CD4-positive, alpha-beta T cell treated with Interferon gamma for 1 hour (primary cell): ENCODE measurements around the gene NR6A1.

Experiments used
- DNase-seq: peaks from one replicate; pipeline ENCODE4 v3.0.0-alpha.2; 2020

The NR6A1 gene

DNA sequence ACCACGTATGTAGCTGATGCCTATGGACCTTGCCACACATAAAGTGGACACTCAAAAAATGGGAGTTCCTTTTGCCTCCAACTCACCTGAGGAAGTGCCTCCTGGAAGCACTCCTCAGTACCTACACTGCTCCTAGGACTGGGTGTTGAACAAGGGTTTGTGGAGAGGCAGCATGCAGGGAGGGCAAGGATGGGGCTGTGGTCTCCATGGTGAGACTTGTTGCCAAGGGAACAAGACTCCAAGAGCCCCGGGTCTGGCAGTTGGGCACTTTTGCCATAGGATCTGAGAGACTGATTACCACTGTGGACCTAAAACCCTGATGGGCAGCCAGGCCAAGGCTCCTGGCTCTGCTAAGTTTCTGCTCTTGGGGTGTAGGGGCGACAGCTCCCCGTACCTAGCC is 257.0 kb downstream of the NR6A1 start:
- DNase-seq: no peak

DNA sequence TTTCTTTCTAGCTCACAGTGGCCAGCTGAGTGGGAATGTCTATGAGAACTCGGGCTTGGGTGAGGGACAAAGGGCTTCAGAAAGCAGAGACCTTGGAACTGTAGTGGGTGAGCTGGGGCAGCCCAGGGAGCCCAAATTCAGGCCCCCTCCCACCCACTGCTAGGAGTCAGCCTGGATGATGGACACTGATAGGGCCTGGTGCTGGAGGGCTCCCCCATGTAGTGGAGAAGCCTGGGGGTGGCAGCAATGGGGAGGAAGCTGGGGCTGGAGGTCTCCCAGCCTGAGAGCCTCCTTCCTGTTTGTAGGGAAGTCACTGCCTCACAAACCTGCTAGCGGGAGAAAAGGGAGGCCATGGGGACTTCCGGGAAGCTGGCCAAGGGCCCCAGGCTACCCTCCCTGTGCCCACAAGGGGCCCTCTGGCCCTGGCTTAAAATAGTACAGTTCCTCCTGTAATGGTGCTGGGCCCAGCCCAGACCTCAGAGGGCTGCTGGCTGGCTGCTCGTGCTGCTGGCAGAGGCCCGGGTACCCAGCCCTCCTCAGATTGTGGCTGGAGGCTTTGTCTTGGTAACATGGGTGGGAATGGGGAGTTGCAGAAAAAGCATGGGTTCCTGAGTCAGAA is 257.6 kb downstream of the NR6A1 start:
- DNase-seq: no peak

DNA sequence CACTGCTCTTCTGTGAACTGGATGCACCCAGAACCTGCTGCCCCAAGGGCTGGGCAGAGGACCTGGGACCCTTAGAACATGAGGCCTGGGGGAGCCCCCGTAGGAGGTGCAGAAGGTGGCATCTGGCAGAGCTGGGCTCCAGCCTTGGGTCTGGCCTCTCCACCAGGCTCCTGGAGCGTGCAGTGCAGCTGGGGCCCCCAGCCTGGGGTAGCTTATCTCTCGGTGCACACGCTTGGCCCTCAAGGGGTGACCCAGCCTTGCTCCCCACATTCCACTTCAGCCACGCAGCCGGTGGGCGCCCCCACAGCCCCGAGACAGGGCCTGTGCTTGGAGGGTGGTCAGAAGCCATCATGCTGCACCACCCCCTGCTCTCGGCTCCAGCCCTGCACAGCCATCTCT is 258.3 kb downstream of the NR6A1 start:
- no peak for DNase-seq

DNA sequence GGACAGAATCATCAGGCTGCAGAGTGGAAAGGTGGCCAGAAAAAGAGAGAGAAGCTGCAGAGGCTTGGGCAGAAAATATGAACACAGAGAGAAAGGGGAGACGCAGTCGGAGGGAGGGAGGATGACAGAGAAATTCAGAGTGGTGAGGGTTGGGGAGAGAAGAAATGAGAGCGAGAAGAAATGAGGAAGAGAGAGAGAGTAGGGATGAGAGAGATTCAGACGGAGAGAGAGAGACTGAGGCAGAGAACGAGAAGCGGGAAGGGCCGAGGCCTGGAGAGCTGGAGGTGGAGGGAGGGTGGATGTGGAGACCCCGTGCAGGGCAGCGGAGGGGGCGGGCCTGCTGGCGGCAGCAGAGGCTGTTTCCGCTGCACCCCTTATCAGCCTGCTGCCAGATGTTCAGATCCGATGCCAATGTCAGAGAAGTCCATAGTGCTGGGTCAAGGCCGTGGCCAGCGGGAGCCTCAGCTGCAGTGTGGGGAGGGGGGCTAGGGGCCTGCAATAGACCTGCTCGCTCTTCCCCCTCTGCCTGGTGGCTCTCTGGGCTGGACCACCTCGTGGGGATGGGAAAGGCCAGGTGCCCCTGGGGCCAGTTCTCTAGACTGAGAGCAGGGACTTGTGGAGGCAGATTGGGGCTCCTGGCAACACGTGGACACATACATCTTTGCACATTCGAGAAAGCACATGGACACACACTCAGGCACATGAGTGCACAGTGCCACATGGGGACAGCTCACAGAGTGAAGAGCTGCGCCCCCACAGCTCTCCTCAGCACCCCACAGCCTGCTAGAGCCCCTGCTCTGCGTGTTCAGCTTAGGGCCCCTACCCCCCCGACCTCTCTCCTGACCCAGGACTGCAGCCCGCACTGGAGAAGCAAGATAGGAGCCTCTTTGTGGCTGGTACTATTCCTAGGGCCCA is 259.0 kb downstream of the NR6A1 start:
- no peak for DNase-seq

DNA sequence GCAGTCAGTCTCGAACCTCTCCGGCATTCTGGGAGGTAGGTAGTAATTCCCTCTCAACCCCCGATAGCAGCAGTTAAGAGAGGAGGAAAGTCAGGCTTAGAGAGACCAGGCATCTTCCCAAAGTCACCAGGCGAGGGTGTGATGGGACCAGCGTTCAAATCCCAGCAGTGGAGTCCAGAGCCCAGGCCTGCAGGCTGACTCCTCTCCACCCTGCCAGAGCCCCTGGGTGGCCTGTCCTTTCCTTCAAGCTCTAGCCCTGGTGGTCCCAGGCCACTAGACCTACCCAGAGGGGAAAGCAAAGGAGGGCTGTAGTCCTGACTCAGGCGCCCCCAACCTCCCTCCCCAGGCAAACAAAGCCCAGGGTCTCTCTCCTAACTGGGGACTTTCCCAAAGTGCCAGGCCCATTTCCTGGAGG is 259.7 kb downstream of the NR6A1 start:
- DNase-seq: no peak

DNA sequence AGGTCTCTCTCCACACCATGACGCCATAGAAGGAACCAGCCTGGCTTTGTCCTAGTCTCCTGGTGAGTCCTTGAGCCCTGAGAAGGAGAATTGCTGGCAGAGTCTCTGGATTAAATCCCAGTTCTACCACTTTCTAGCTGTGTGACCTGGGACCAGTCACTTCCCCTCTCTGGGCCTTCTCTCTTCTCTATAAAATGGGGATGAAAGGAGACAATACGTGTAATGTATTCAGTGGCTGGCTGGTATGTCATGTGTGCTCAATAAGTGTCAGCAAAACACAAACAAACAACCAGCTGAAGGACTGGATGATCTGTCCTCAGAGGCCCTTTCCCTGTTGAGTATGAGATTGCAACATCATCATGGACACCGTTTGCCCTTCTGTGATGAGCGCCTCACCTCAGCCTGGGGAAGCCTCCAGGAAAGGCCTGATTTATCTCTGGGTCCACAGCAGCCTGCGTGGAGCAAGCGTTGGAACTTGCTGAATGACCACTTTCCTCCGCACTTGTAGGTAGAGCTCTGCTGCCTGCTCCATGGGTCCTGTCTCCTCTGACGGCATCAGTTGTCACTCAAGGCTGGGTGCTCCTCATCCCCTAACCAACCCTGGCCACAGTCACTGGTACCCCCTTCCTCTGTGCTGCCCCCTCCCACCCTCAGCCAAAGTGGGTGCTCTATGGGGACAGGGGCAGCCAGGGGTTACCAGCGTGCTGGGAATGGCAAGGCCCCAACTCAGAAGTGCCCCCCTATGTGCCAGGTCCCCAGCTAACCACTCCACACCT is 260.3 kb downstream of the NR6A1 start:
- no peak for DNase-seq

DNA sequence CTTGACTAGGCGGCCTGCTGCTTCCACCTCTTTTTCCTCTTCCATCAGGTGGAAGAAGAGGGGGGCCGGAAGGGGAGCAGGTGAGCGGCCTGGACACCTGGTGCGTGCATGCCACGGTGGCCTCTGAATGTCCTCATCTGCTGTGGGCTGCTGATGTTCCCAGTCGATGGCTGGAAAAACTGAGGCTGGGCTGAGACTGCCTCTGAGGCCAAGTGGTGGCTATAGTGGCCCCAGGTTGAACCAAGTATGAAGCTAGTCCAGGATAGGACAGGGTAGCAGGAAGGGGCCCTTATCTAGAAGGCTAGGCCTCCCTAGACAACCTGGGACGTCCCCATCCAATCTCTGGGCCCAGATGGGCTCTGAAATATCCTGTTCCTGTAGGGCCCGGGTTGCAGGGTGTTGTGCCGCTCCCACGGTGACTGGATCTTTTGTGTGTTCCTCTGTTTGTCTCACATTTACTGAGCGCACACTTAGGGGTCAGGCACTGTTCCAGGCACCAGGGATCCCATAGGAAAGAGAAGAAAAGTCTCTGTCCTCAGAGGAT is 263.2 kb downstream of the NR6A1 start:
- no peak for DNase-seq

DNA sequence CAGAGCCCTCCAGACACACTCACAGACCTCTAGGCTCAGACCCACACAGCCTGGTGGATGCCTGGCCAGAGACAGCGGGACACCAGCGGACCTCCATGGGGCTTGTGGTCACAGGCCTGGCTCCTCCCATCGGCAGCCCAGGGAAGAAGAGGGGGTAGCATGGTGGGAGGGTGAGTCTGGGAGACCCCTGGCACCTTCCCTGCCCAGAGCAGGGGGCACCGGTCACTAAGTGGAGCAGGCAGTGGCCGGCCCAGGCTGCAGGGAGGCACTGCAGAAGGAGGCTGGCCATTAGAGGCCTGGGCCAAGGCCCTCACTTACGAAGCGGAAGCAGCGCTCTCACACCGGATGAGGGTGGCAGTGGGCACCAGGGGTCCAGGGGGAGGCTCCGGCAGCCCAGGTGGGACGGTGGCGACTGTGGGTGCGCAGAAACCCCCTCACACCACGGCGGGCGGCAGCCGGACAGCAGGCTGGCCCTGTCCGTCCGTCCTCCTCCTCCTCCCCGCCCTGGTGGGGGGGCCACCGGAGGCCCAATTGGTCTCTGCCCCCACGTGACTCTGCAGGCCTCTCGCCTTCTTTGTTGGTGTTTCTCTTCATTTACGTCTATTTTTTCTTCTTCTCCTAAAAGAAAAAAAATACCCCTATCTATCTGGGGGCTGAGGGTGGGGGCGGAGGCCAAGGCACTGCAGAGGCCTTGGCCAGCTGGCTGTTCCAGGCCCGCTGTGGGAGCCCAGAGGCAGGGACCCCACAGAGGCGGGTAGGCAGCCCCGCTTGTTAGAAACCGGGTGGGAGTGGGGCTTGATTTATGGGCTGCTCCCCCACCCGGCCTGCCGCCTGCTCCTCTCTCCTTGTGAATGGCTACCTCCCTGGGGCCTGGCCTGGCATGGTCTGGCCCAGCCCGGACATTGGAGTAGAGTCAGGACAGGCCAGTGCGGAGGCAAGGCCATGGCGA is 263.9 kb downstream of the NR6A1 start, which contains the start of gene NR5A1:
Gene NR5A1 (minus strand): TSS at position 469 of the 949 bp plus-strand sequence. CDS start 4,004 bp downstream, outside the sequence.
- DNase-seq: no peak

DNA sequence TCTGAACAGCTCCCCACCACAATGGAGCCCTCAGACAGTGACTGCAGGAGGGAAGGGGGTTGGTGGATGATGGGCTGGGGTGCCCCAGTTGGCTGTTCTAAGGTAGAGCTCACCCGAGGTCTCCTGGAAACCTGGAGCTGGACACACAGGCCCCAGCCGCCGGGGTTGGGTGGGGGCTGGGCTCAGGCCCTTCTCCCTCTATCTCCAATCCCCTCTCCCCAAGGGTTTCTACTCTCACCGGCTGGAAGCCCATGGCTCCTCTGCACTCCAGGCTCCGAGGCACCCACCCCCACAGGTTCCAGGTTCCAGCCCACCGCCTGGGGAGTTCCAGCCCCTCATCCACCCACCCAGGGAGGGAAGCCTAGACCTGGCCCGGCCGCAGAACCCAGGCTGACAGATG is 264.7 kb downstream of the NR6A1 start:
- no peak for DNase-seq

DNA sequence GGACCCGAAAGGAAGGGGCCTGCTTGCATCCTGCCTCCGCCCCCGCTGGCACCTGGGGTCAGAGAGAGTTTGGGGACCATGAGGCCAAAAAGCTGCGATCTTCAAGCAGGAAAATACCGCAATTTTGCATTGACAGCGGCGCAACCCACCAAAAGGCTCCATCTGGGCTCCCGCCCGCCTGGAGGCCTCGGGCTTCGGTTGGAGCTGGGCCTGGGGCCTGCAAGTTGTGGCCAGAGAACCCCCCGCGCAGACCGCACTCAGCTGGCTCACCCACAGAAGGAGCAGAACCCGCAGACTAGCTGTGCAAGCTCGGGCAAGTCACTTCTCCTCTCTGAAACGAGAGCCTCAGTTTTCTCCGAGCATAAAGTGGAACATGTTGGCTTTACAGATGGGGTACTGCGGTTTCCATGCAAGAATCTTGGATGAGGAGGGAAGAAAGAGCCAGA is 265.2 kb downstream of the NR6A1 start:
- DNase-seq: no peak

DNA sequence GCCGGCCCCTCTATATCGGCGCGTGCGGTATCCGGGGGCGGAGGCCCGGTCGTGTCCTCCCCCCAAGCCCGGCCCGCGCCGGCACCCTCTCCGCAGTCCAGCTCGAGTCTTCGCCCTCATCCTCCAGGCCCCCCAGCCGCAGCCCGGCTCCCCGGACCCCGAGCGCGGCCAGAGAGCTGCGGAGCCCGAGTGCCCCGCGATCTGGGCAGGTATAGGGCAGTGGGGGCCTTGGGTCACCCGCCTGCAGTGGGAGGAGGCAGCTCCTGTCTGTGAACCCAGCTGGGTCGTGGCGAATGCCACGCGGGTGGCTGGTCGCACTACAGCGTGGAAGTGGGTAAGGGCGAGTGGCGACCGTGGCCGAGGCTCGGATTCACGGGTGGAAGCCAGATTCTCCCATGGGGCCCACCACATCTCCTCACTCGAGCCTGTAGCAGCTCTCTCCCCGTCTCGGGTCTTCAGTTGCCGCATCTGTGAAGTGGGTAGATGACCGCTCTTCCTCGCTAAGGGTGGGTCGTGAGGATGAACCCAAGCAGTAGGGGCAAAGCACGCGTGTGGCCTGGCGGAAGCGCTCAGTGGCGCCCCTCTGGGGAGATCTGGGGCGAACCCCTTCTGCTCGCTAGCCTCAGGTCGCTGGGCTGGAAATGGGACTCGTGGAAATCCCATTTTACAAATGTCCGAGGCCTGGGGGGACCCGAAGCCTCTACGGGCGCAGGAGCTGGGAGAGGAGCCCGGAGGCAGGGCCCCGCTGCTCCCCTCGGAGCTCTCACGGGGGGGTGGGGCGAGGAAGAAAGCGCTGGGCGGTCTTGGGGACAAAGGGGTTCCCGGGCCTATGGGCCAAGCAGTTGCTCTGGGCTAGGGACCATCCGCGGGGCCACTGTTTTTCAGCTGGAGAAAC is 265.9 kb downstream of the NR6A1 start:
- no peak for DNase-seq

DNA sequence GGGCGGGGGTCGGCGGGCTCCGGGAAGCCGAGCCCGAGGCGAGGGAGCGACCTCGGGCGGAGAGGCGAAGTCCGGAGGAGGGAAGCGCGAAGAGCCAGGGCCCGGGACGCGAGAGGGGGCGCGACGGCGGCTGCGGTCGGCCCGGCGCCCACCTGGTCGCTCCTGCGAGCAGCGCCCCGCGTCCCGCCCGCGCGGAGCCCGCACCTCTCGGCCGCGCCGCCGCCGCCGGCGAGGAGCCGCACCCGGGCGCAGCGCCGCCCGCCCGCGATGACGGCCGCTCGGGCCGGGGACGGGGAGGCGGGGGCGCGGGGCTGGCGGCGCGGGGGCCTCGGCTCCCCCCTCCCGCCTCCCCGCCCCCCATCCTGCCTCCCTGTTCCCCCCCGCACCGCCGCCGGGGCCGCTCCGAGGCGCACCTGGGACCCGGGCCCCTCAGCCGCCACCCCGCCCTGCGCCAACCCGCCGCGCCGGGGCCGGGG is 266.5 kb downstream of the NR6A1 start:
- DNase-seq: no peak

DNA sequence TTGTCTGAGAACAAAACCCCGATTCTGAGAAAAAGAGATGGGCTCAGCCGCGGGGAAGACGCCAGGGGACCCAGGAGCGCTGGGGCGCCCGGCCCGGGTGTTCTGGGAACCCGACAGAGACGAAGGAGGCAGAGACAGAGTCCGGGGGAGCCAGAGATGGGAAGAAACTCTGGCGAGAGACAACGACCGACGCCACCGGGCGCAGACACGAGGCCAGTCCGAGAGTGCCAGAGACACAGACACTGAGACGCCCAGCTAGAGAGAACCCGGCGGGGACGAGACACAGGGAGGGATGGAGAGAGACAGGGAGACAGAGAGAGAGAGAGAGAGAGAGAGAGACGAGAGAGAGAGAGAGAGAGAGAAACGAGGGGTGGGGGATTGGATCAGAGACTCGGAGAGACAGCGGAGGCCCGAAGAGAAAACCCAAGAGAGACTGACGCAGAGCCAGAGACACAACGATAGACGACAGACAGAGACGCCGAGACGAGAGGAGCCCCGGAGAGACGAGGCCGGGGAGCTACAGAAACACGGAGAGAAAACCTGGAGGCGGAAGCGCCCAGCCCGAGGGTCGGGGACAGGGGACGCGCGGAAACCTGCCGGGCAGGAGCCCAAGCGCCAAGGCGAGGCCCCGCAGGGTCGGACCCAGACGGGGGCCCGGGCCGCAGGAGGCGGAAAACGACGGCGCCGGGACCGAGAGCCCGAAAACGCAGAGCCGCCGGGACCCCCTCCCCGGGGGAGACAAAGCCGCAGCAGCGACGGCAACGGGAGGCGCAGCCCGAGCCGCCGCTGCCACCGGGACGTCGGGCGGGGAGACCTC is 267.2 kb downstream of the NR6A1 start:
- DNase-seq: no peak

DNA sequence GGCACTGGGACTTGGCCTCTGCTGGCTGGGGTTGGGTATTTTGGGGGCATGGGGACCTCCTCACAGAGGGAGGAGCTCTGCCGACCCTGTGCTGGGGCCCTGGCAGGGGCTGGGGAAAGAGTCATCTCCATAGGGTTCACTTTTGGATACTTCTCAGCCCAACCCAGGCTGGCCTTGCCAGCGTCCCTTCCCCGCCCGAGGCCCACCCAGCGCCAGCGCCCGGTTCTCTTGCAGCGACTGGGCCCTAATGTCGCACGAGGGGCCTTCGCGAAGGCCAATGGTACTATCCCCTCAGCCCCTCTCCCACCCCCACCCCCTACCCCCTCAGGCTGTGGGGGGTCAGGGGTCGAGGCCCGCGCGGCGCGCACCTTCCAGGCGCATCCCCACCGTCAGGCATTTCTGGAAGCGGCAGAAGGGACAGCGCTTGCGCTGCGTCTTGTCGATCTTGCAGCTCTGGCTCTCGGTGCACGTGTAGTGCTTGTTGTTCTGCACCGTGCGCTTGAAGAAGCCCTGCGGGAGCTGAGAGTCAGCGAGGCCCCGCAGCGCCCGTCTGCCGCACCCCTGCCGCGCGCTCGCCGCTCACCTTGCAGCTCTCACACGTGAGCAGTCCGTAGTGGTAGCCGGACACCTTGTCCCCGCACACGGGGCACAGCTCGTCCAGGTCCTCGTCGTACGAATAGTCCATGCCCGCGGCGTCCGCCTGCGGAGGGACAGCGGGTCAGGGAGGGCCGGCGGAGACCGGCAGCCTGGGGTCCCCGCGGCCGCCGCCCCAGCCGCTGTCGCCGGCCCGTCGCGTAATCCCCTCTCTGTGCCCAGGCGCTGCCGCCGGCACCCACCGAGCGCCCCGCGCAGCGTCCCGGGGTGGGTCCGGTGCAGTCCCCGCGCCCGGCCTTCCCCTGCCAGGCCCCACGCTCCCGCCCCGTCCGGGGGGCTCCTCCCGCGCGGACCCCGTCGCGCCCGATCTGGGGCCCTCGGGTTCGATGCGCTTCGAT is 268.1 kb downstream of the NR6A1 start:
- no peak for DNase-seq

DNA sequence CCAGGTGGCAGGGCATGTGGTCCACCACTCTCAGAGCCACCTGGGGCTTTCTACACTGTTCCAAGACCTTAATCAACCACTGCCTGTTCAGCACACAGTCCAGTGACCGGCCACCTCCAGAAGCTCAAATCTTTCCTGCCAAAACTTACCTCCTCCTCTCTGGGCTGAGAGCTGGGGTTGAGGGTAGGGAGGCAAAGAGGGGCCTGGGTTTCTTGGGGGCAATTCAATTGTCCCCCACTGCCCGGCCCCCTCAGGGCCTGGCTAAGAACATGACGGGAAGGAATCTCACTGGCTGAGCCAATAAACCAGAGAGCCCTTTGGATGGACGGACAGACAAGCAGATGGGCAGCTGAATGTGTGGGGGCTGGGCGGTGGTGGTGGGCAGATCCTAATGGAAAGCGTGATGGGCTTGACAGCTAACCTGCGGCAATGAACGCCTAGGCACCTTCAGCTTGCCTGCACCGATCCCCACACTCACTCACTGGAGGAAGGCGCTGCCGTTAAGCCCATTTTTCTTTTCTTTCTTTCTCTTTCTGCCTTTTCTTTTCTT is 269.3 kb downstream of the NR6A1 start:
- no peak for DNase-seq

DNA sequence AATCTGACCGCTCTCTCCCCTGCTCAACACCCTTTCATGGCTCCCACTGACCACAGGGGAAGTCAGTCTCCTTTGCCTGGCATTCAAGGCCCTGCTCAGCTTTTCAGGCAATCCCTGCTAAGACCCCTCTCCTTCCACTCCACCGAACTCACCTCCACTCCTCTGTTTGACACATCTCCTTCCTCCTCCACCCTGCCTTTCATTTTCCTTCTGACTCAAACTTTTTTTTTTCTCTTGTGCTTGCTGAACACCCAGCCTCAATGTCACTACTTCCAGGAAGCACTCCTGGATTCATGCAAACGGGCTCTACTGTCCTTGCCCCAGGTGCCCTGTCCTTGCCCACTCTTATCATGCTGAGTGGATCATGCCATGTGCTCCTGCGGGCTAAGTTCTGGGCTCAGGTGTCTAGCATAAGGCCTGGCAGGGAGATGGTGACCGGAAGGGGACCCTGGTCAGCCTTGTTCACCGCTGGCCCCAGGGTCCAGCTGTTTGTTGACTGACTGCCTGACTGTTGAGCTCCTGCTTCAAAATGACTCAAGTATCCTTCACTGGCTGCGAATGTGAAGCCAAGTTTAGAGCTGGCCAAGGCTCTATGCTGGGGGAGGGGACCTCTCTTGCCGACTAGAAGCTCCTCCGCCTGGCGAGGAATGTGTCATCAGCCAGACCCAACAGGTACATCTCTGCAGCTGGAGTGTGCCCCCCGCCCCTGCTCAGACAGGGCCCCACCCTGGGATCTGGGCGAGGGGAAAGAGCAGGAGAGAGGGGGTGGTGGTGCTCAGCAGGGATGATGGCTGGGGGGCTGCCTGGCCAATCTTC is 270.1 kb downstream of the NR6A1 start:
- no peak for DNase-seq
